ENCODE measurements around the gene PRPF40A. TPM values are rescaled to one million over a fixed set of nuclear protein-coding genes. Genes with fewer than 3 reads are reported as not detected.
A peak's percentile ranks its signal among the peaks of the same experiment; 100 is the strongest.

The PRPF40A gene
- total RNA-seq, 3 donors from 2014 or later: 165 to 179 (median 178) TPM

DNA sequence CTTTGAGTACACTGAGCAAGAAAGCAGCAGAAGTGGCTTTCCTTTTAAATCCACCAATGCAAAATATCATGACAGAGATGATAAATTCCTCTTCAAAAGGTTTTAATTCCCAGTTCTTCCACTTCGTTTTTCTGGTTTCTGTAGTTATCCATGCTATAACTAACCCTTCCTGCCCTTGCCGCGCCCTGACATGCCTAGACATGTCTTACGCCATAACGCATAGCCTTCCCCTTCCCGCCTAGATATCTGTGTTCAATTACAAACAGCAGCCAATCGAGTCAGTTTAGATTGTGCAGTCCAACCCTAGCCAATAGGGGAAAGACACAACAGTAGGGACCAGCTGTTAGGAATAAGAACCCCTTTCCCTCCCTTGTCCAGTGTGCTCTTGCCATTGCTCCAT is 16.1 kb downstream of the PRPF40A start:
- no peak for ATAC-seq
- Mint-ChIP-seq H3K36me3 (ENCODE audit: insufficient read depth) (peaks cover 30% of the 10 kb centered on the region), H3K4me1 (ENCODE audit: low read depth) (peaks cover 48% of the 10 kb centered on the region), H3K27me3 (ENCODE audit: low read depth) (no peaks in the 10 kb centered on the region), H3K4me3 (no peak overlapping the region), H3K9me3 (peaks cover 11% of the 10 kb centered on the region)
- no peak for DNase-seq

DNA sequence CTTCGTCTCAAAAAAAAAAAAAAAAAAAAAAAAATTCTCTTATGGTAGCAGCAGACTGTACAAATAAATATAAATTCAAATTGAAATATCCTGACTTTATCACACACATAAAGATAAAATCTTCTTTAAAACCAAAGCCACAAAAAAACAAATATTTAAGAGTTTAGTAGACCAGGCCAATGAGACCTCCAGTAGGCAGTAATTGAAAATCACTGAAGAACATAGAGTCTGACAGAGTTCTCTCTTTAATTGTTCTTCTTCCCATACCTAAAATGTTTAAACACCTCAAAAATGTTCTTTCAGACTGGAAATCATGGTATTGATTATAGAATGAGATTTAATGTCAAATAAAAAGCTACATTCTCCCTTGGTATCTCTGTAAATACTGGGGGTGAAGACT is 20.8 kb downstream of the PRPF40A start:
- peaks cover 52% of the 10 kb centered on the region for H3K4me1 Mint-ChIP-seq (ENCODE audit: low read depth)
- H3K4me3 Mint-ChIP-seq: no peak overlapping the region
- DNase-seq: no peak
- no peaks in the 10 kb centered on the region for H3K27me3 Mint-ChIP-seq (ENCODE audit: low read depth)
- ATAC-seq: no peak
- H3K36me3 Mint-ChIP-seq (ENCODE audit: insufficient read depth): peaks cover 25% of the 10 kb centered on the region
- H3K9me3 Mint-ChIP-seq: peaks cover 5% of the 10 kb centered on the region

DNA sequence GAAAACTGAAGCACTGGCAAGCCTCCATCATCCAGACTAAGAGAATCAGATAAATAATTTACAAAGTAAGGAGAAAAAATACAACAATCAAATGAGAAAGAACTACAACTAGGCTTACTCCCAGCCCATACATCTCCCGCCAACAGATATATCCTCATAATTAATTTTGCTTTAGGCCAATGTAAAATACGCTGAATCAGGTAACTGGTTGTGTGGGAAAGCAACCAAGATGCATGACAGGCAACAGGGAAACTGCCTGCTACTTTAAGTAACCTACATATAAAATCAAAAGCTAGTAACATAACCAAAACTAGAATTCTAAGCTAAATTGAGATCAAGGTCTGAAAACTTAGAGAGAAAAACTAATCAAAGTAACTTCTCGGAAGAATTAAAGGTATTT is 21.5 kb downstream of the PRPF40A start:
- no peak for DNase-seq
- Mint-ChIP-seq H3K4me1 (ENCODE audit: low read depth) (peaks cover 49% of the 10 kb centered on the region), H3K9me3 (no peaks in the 10 kb centered on the region)

GRCh38 chr2:152694161-152694661 is 23.1 kb downstream of the PRPF40A start:
- H3K4me1 Mint-ChIP-seq (ENCODE audit: low read depth): peaks cover 42% of the 10 kb centered on the region
- ATAC-seq (peak; percentile 90), DNase-seq (peak; percentile 24)
- H3K9me3 Mint-ChIP-seq: no peaks in the 10 kb centered on the region
- no peaks in the 10 kb centered on the region for H3K27me3 Mint-ChIP-seq (ENCODE audit: low read depth)
- H3K36me3 Mint-ChIP-seq (ENCODE audit: insufficient read depth): peaks cover 20% of the 10 kb centered on the region
- H3K4me3 Mint-ChIP-seq: peak overlapping the region; percentile 76

More for the DNA sequence above, 21.5 kb downstream of the PRPF40A start:
- no peak overlapping the region for H3K4me3 Mint-ChIP-seq
- no peaks in the 10 kb centered on the region for H3K27me3 Mint-ChIP-seq (ENCODE audit: low read depth)
- no peak for ATAC-seq
- peaks cover 23% of the 10 kb centered on the region for H3K36me3 Mint-ChIP-seq (ENCODE audit: insufficient read depth)

- peak; percentile 59 for ATAC-seq
- Mint-ChIP-seq H3K9me3 (no peaks in the 10 kb centered on the region), H3K4me1 (ENCODE audit: low read depth) (peaks cover 40% of the 10 kb centered on the region), H3K4me3 (no peak overlapping the region), H3K27me3 (ENCODE audit: low read depth) (no peaks in the 10 kb centered on the region), H3K36me3 (ENCODE audit: insufficient read depth) (peaks cover 20% of the 10 kb centered on the region)
- DNase-seq: no peak
These were observed 24.2 kb downstream of the PRPF40A start for GRCh38 chr2:152693033-152693432.

- Mint-ChIP-seq H3K4me1 (ENCODE audit: low read depth) (peaks cover 32% of the 10 kb centered on the region), H3K4me3 (no peak overlapping the region), H3K27me3 (ENCODE audit: low read depth) (no peaks in the 10 kb centered on the region), H3K36me3 (ENCODE audit: insufficient read depth) (peaks cover 21% of the 10 kb centered on the region), H3K9me3 (no peaks in the 10 kb centered on the region)
- DNase-seq: no peak
- ATAC-seq: no peak
These were observed 30.9 kb downstream of the PRPF40A start for GRCh38 chr2:152686321-152686720.

GRCh38 chr2:152683400-152683799 is 33.9 kb downstream of the PRPF40A start:
- DNase-seq (no peak), ATAC-seq (no peak)
- H3K9me3 Mint-ChIP-seq: no peaks in the 10 kb centered on the region
- peaks cover 24% of the 10 kb centered on the region for H3K36me3 Mint-ChIP-seq (ENCODE audit: insufficient read depth)
- no peaks in the 10 kb centered on the region for H3K27me3 Mint-ChIP-seq (ENCODE audit: low read depth)
- H3K4me3 Mint-ChIP-seq: no peak overlapping the region
- peaks cover 29% of the 10 kb centered on the region for H3K4me1 Mint-ChIP-seq (ENCODE audit: low read depth)

DNA sequence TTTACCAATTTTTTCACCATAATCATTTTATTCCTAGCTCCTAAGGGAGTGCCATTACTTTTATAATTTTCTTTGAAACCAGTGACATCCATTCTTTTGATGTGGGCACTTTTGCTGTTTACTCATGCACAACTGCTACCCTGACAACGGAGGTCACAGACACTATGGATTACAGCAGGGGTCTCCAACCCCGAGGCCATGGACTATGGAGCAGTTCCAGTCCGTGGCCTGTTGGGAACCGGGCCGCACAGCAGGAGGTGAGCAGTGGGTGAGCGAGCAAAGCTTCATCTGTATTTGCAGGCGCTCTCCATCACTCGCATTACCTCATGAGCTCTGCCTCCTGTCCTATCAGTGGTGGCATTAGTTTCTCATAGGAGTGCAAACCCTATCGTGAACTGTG is 34.6 kb downstream of the PRPF40A start:
- DNase-seq (no peak), ATAC-seq (no peak)
- no peaks in the 10 kb centered on the region for H3K27me3 Mint-ChIP-seq (ENCODE audit: low read depth)
- H3K4me3 Mint-ChIP-seq: no peak overlapping the region
- H3K9me3 Mint-ChIP-seq: no peaks in the 10 kb centered on the region
- H3K4me1 Mint-ChIP-seq (ENCODE audit: low read depth): peaks cover 29% of the 10 kb centered on the region
- H3K36me3 Mint-ChIP-seq (ENCODE audit: insufficient read depth): peaks cover 24% of the 10 kb centered on the region

GRCh38 chr2:152678808-152679207 is 38.5 kb downstream of the PRPF40A start:
- DNase-seq (no peak), ATAC-seq (no peak)
- H3K4me3 Mint-ChIP-seq: no peak overlapping the region
- H3K36me3 Mint-ChIP-seq (ENCODE audit: insufficient read depth): peaks cover 24% of the 10 kb centered on the region
- no peaks in the 10 kb centered on the region for H3K9me3 Mint-ChIP-seq
- peaks cover 12% of the 10 kb centered on the region for H3K4me1 Mint-ChIP-seq (ENCODE audit: low read depth)
- H3K27me3 Mint-ChIP-seq (ENCODE audit: low read depth): no peaks in the 10 kb centered on the region

DNA sequence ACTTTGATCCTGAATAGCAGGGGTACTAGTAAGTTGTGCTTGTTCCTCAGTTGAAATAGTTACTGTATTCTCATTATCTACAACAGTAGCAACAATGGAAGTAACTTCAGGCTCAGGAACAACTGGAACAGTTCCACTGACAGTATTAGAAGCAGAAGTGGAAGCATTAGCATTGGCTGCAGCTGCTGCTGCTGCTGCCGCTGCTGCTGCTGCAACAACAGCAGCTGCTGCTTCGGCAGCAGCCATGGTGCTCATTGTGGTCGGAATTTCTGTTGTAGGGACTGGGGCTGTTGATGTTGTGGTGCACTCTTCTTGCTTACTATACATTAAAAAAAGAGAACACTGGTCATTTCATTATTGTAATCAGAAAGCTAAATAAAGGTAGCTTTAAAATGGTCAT is 40.8 kb downstream of the PRPF40A start:
- H3K9me3 Mint-ChIP-seq: no peaks in the 10 kb centered on the region
- no peak overlapping the region for H3K4me3 Mint-ChIP-seq
- no peak for ATAC-seq
- no peaks in the 10 kb centered on the region for H3K27me3 Mint-ChIP-seq (ENCODE audit: low read depth)
- DNase-seq: no peak
- peaks cover 28% of the 10 kb centered on the region for H3K36me3 Mint-ChIP-seq (ENCODE audit: insufficient read depth)
- H3K4me1 Mint-ChIP-seq (ENCODE audit: low read depth): no peaks in the 10 kb centered on the region

DNA sequence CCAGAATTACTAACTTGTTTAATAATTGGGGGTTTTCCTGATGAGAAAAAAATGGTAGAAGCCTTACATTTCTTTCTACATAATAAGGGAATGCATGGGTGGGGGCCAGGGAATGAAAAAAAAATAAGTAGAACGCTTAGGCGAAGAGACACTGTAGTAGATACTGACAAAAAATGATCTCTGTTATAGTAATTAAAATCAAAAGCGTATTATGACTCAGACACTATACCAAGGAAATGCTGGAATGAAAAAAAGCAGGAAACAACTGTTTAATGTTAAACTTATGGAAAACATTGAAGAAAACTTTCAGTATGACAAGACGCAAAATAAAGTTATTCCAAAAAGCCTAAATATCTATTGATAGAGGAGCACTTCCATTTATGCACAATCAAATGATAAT is 42.9 kb downstream of the PRPF40A start:
- no peak for DNase-seq
- peaks cover 28% of the 10 kb centered on the region for H3K36me3 Mint-ChIP-seq (ENCODE audit: insufficient read depth)
- ATAC-seq: no peak
- no peaks in the 10 kb centered on the region for H3K27me3 Mint-ChIP-seq (ENCODE audit: low read depth)
- no peaks in the 10 kb centered on the region for H3K9me3 Mint-ChIP-seq
- H3K4me3 Mint-ChIP-seq: no peak overlapping the region
- no peaks in the 10 kb centered on the region for H3K4me1 Mint-ChIP-seq (ENCODE audit: low read depth)

GRCh38 chr2:152664725-152665124 is 52.5 kb downstream of the PRPF40A start:
- Mint-ChIP-seq H3K4me3 (no peak overlapping the region), H3K4me1 (ENCODE audit: low read depth) (no peaks in the 10 kb centered on the region), H3K9me3 (no peaks in the 10 kb centered on the region), H3K27me3 (ENCODE audit: low read depth) (no peaks in the 10 kb centered on the region), H3K36me3 (ENCODE audit: insufficient read depth) (peaks cover 51% of the 10 kb centered on the region)
- DNase-seq: no peak
- ATAC-seq: no peak

DNA sequence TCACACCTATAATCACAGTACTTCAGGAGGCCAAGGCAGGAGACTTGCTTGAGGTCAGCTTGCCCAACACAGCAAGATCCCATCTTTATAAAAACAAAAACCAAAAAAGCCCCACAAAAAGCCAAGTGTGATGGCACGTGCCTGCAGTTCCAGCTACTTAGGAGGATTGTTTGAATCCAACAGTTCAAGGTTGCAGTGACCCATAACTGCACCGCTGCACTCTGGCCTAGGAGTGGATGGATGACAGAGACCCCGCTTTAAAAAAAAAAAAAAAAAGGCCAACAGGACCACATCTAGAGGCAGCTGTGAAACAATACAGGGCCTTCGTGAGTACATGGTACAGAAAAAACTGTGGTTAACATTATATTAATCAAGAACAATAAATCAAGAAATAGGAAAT is 56.2 kb downstream of the PRPF40A start:
- no peaks in the 10 kb centered on the region for H3K27me3 Mint-ChIP-seq (ENCODE audit: low read depth)
- ATAC-seq: no peak
- DNase-seq: no peak
- H3K4me3 Mint-ChIP-seq: no peak overlapping the region
- peaks cover 47% of the 10 kb centered on the region for H3K36me3 Mint-ChIP-seq (ENCODE audit: insufficient read depth)
- peaks cover 11% of the 10 kb centered on the region for H3K4me1 Mint-ChIP-seq (ENCODE audit: low read depth)
- H3K9me3 Mint-ChIP-seq: no peaks in the 10 kb centered on the region

DNA sequence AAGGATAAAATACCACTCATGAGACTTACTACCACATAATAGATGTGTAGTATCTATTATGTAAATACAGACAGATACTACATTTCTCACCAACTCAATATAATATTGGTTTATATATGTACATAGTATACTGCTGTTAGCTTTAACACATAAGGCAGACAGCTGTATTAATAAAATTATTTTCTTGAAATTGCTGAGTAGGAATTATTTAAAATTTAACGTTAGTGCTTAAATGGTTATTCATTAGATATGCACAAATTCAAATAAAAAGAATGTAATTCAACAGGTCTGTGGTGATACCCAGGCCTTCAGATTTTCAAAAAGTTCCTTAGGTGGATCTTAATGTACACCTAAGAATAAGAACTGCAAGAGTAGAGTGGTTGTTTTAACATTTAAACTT is 59.0 kb downstream of the PRPF40A start:
- no peaks in the 10 kb centered on the region for H3K27me3 Mint-ChIP-seq (ENCODE audit: low read depth)
- DNase-seq: no peak
- ATAC-seq: no peak
- H3K9me3 Mint-ChIP-seq: no peaks in the 10 kb centered on the region
- no peak overlapping the region for H3K4me3 Mint-ChIP-seq
- peaks cover 34% of the 10 kb centered on the region for H3K36me3 Mint-ChIP-seq (ENCODE audit: insufficient read depth)
- peaks cover 14% of the 10 kb centered on the region for H3K4me1 Mint-ChIP-seq (ENCODE audit: low read depth)

GRCh38 chr2:152657043-152657442 is 60.2 kb downstream of the PRPF40A start:
- no peak for DNase-seq
- Mint-ChIP-seq H3K9me3 (no peaks in the 10 kb centered on the region), H3K4me3 (no peak overlapping the region), H3K4me1 (ENCODE audit: low read depth) (peaks cover 14% of the 10 kb centered on the region), H3K27me3 (ENCODE audit: low read depth) (no peaks in the 10 kb centered on the region), H3K36me3 (ENCODE audit: insufficient read depth) (peaks cover 29% of the 10 kb centered on the region)
- peak; percentile 67 to 70 for ATAC-seq

GRCh38 chr2:152655880-152656279 is 61.4 kb downstream of the PRPF40A start:
- Mint-ChIP-seq H3K9me3 (no peaks in the 10 kb centered on the region), H3K4me1 (ENCODE audit: low read depth) (peaks cover 14% of the 10 kb centered on the region), H3K27me3 (ENCODE audit: low read depth) (no peaks in the 10 kb centered on the region), H3K4me3 (no peak overlapping the region), H3K36me3 (ENCODE audit: insufficient read depth) (peaks cover 26% of the 10 kb centered on the region)
- no peak for DNase-seq
- peak; percentile 71 to 72 for ATAC-seq

All from activated T-cell treated with anti-CD3 and anti-CD28 coated beads, Interleukin-2, amount 50 U/mL, for 4 hours (primary cell).